GM15510 (cell line): ENCODE data around the gene ABTB1.

ENCODE experiments used
- POLR2A ChIP-seq: IDR thresholded peaks from 3 replicates; pipeline ENCODE4 v1.6.1; 2011; ENCODE audit warnings: borderline replicate concordance; ENCODE audit not compliant: insufficient read length; ENCODE audit errors: extremely low read depth

ABTB1 gene

DNA sequence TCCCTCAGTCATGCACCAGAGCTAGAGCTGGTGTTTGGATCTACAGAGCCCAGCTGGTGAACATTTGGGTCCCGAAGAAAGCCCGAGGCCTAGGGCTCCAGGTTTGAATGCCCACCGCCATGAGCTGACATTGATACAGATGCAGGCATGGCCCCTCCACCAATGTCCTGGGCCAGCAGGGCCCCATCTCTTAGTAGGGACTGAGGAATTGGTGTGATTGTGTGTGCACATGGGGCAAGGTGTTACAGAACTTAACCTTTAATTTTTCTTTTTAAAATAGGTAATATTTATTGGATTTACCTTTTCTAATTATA lies 32.8 kb upstream of the ABTB1 start:
- no peak for TF ChIP-seq POLR2A

DNA sequence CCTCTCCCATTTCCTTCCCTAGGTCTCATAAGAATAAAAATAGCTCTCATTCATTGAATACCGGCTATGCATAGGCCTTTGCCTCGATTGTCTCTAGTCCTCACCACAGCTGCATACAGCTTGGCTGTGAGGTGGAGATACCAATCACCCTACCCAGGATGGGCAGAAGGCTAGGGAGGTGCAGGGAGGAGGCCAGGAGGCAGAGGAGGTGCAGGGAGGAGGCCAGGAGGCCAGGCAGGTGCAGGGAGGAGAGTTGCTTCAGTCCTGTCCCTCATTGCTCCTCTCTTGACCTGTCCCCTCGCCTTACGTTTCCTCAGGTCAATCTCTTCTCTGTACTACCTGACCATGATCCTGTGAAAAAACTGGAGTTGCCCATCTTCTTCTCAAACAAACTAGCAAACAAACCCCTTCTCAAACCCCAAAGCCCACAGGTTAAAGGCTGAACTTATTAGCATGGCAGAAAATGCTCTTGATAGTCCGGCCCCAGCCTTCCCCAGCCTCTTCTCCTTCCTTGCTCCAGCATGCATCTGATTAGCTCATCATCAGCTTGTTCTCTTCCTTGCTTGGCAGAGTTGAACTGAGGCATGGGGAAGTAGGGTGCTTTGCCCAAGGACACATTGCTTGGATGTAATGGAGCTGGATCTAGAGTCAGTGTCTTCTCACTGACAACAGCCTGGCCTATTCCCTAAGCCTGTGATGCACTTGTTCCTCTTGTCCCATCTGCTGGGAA lies 27.9 kb upstream of the ABTB1 start:
- no peak for TF ChIP-seq POLR2A

- TF ChIP-seq POLR2A: no peak
Measured at GRCh38 chr3:127645371-127646015, 27.3 kb upstream of the ABTB1 start.

DNA sequence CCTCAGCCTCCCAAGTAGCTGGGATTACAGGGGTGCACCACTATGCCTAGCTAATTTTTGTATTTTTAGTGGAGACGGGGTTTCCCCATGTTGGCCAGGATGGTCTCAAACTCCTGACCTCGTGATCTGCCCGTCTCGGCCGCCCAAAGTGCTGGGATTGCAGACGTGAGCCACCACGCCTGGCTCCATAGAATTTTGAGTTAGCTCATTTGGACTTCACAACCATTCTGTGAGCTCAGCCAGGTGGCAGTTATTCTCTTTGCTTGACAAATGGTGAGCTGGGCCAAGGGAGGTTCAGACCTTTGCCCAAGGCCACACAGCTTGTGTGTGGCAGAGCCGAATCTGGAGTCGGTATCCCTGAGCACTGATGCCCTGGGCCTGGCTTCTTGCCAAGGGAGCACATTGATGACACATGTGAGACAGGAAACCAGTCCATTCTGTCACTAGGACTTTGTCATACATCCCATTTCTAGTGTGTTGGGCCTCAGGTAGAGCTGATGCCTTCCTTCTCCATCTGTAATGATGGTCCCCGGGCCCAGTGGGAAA lies 26.2 kb upstream of the ABTB1 start:
- TF ChIP-seq POLR2A: no peak

- TF ChIP-seq POLR2A: no peak
Measured at GRCh38 chr3:127647166-127647844, 25.4 kb upstream of the ABTB1 start.

GRCh38 chr3:127647845-127648204 lies 24.9 kb upstream of the ABTB1 start:
- TF ChIP-seq POLR2A: no peak

DNA sequence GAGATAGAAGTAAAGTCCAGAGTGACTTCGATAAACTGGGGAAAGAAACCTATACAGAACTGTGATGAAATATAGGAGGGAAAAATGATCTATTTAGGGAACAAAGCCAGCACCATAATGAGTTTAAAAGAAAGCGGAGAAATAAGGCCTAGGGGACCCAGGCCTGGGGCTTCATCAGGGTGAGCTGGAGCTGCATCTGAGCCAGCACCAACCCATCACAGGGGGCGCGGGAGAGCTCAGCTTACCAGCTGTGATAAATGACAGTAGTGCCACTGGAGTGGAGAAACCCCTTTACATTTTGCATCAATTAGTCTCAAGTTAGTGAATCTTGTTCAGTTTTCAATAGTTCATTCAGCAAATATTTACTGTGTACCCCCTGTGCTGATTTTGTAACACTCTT lies 22.5 kb upstream of the ABTB1 start:
- no peak for TF ChIP-seq POLR2A

DNA sequence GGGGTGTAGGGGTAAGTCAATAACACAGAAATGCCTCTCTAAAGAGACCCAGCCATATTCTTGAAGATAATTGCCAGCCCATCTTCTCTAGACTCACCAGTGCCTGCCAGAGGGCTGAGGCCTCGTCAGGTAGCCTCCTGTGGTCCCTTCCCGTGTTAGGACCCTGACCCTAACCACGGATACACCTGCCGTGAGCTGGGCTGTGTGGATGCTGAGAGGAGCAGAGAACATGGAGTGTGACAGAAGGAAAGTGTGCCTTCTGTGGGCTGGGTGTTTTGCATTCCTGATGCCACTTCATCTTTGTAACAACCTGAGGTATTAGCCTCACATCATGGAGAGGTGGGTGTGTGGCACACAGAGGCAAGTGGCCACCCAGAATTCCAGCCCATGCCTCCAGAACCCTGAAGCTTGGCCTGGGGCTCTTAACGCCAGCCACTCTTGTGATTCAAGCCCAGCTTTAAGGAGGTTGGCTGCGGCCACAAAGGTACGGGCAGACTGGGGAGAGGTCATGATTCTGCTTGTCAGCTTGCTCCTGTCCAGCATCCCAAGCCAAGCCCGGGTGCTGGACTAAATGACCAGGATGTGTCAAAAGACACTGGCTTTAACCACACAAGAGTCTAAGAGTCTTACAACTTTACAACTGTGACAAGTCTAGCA lies 21.1 kb upstream of the ABTB1 start:
- no peak for TF ChIP-seq POLR2A

GRCh38 chr3:127652246-127652995 lies 20.3 kb upstream of the ABTB1 start:
- TF ChIP-seq POLR2A: no peak

GRCh38 chr3:127654374-127654773 lies 18.4 kb upstream of the ABTB1 start:
- no peak for TF ChIP-seq POLR2A

- no peak for TF ChIP-seq POLR2A
Measured at GRCh38 chr3:127655641-127656040, 17.1 kb upstream of the ABTB1 start.

DNA sequence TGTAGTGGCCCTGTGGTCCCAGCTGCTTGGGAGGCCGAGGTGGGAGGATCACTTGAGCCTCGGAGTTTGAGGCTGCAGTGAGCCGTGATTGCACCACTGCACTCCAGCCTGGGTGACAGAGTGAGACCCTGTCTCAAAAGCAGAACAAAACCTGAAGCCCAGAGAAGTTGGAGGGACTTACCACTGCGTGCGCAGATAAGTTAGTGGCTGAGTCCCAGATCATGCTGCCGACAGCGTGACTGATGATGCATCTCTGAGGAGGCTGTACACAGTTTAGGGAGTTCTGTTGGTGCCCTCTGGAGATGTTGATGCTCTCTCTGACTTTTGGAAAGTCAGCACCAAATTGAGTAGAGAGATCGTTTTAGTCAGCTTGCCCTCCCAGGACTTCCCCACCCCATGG lies 15.8 kb upstream of the ABTB1 start:
- TF ChIP-seq POLR2A: no peak

DNA sequence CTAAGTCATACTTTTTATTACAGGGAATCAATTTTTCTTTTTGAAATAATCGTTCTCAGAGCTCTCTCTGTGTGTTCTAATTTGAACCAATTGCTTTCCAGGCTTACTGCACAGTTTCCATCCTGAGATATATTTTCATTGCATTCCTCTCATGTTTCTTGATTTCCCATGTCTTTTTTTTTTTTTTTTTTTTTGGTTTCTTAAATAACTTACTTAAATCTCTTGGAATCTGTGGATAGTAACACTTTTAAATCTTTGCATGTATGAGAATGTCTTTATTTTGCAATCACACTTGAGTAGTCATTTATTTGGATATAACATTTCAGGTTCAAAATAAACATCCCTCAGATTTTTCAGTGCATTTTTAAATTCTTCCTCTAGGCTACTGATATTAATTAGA lies 14.5 kb upstream of the ABTB1 start:
- no peak for TF ChIP-seq POLR2A

DNA sequence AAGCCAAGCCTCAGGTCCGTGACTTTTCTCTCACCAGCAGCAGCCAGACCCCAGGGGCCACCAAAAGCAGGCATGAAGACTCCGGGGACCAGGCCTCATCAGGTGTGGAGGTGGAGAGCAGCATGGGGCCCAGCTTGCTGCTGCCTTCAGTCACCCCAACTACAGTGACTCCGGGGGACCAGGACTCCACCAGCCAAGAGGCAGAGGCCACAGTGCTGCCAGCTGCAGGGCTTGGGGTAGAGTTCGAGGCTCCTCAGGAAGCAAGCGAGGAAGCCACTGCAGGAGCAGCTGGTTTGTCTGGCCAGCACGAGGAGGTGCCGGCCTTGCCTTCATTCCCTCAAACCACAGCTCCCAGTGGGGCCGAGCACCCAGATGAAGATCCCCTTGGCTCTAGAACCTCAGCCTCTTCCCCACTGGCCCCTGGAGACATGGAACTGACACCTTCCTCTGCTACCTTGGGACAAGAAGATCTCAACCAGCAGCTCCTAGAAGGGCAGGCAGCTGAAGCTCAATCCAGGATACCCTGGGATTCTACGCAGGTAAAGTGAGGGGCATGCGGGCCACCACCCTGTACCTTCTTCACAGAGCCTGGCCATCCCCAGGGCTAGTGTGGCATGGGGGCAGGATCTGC lies 12.0 kb upstream of the ABTB1 start:
- no peak for TF ChIP-seq POLR2A

DNA sequence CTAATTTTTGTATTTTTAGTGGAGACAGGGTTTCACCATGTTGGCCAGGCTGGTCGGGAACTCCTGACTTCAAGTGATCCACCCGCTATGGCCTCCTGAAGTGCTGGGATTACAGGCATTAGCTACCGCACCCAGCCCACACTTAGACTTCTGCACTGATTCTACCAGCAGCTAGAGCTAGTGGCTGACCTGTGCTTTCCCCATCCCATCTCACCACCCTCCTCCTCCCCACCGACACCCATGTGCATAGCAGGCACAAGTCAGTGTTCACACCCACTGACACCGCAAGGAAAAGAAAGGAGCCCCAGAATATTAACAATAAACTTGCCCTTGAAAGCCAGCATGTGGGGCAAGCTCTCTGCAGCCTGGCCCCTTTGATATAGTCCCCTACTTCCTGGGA lies 11.2 kb upstream of the ABTB1 start:
- no peak for TF ChIP-seq POLR2A

DNA sequence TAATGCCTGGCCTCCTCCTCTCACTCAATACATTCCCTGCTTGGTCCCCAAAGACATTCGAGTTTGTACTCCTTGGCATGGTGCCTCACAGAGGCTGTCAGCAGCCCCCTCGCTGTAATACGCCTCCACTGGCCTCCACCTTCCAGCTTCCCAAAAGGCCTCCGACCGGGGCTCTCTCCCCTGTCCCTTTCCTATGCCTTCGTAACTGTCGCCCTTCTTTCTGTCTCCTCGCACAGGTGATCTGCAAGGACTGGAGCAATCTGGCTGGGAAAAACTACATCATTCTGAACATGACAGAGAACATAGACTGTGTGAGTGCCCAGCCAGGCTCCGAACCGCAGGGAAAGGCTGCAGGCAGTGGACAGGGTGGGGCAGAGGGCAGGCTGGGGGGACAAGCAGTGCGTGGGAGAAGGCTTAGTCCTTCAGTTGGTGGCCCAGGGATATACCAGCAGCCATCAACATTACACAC lies 10.7 kb upstream of the ABTB1 start:
- no peak for TF ChIP-seq POLR2A
